Cardiac muscle cell (in vitro differentiated cells and primary cell): Measurements from ENCODE around the gene ILK. TPM values are rescaled to one million over a fixed set of nuclear protein-coding genes. Genes with fewer than 3 reads are reported as not detected.

Source experiments
- DNase-seq, 2 donors: peaks; one replicate each; pipeline versions ENCODE4 v3.0.0 to v3.0.0-alpha.2; 2010 to 2017; ENCODE audit warnings: low read depth in 1 of 2, low spot score in 1 of 2
- H3K27ac ChIP-seq: fragments of 200-600 bp; sonication (generic); 2 replicates; pipeline ENCODE4 v1.5.1; 2016
- H3K27me3 ChIP-seq: fragments of 200-600 bp; sonication (generic); 2 replicates; pipeline ENCODE4 v1.6.0; 2016; ENCODE audit warnings: control low read depth
- H3K36me3 ChIP-seq: fragments of 200-600 bp; sonication (generic); 2 replicates; pipeline ENCODE4 v1.5.1; 2016; ENCODE audit warnings: control low read depth
- H3K4me1 ChIP-seq: fragments of 200-600 bp; sonication (generic); 2 replicates; pipeline ENCODE4 v1.8.1; 2017; ENCODE audit warnings: low read depth, mild to moderate bottlenecking, mixed run types
- H3K4me3 ChIP-seq: fragments of 200-600 bp; sonication (generic); 2 replicates; pipeline ENCODE4 v1.5.1; 2016; ENCODE audit warnings: mild to moderate bottlenecking
- H3K9me3 ChIP-seq: fragments of 200-600 bp; sonication (generic); 2 replicates; pipeline ENCODE4 v1.5.1; 2017; ENCODE audit warnings: low read depth, mild to moderate bottlenecking, control low read depth
- polyA plus RNA-seq: library from polyadenylated mRNA; unstranded; fragments of >200 nt; fragmentation: Nextera tagmentation; extraction: Ambion mirVana; gene quantifications from 2 replicates; pipeline ENCODE4 v1.2.1, GENCODE V29; 2016
- total RNA-seq: library from RNA; depleted of rRNA; stranded (reverse); fragments of >200 nt; gene quantifications from 2 replicates; pipeline ENCODE4 v1.2.3, GENCODE V29; 2016
- TF ChIP-seq, protein P1 (sequence below): IDR thresholded peaks from 2 replicates; pipeline ENCODE4 v1.5.1; 2012; ENCODE audit warnings: low read depth, mild to moderate bottlenecking, low read length

ILK gene
- total and polyA plus RNA-seq, 2 experiments from 2014 or later: 221 to 316 TPM

- Histone ChIP-seq H3K4me1 (peaks cover 12% of the 10 kb centered on the region), H3K27ac (no peak overlapping the region), H3K9me3 (no peaks in the 10 kb centered on the region), H3K27me3 (no peaks in the 10 kb centered on the region), H3K4me3 (peak overlapping the region; percentile 79), H3K36me3 (no peaks in the 10 kb centered on the region)
- peak; percentile 26 to 51 for DNase-seq
- TF ChIP-seq, protein P1, sequence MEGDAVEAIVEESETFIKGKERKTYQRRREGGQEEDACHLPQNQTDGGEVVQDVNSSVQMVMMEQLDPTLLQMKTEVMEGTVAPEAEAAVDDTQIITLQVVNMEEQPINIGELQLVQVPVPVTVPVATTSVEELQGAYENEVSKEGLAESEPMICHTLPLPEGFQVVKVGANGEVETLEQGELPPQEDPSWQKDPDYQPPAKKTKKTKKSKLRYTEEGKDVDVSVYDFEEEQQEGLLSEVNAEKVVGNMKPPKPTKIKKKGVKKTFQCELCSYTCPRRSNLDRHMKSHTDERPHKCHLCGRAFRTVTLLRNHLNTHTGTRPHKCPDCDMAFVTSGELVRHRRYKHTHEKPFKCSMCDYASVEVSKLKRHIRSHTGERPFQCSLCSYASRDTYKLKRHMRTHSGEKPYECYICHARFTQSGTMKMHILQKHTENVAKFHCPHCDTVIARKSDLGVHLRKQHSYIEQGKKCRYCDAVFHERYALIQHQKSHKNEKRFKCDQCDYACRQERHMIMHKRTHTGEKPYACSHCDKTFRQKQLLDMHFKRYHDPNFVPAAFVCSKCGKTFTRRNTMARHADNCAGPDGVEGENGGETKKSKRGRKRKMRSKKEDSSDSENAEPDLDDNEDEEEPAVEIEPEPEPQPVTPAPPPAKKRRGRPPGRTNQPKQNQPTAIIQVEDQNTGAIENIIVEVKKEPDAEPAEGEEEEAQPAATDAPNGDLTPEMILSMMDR: no peak
Observed at GRCh38 chr11:6655020-6655789, 51.6 kb downstream of the ILK start.

DNA sequence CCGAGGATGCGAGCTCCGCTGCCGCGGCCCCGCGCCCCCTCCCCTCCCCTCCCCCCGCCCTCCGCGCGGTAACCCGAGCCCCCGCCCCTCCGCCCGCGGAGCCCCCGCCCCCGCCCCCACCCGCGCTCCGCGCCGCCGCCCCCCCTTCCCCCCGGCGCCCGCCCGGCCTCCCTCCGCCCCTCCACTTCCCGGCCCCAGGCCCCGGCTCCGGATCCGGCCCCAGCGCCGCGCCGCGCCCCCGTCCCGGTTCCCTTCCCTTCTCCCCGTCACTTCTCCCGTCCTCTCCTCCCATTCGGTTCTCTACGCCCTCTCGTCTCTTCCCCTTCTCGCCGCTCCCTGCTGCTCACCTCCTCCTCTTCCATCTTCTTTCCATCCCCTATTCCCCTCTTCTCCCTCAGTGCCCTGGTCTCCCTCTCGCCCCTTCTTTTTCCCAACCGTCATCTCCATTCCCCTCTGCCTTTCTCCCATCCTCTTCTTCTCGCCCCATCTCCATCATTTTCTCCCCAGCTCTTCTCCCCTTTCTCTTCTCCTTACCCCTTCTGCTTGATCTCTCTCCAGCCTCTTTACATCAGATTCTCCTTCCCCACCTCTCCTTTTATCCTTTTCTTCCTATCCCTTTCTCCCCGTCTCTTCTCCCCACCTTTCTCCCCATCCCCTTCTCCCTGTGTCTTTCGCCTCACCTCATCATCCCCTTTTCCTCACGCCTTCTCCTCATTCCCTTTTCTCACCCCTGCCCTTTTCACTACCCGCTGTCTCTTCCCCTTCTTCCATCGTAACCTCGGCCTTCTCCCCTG lies 52.4 kb downstream of the ILK start, which contains the start of gene DCHS1:
TSS of gene DCHS1 (minus strand) at position 20 of the 794 bp plus-strand sequence. CDS start 14,196 bp downstream, outside the sequence.
- Histone ChIP-seq H3K9me3 (no peaks in the 10 kb centered on the region), H3K27ac (no peak within 1 kb of the TSS), H3K27me3 (no peaks in the 10 kb centered on the region), H3K4me1 (peaks cover 12% of the 10 kb centered on the region), H3K4me3 (peak within 1 kb of the TSS; percentile 79), H3K36me3 (no peaks in the 10 kb centered on the region)
- peak; percentile 27 to 66 for DNase-seq
- TF ChIP-seq, protein P1: no peak

DNA sequence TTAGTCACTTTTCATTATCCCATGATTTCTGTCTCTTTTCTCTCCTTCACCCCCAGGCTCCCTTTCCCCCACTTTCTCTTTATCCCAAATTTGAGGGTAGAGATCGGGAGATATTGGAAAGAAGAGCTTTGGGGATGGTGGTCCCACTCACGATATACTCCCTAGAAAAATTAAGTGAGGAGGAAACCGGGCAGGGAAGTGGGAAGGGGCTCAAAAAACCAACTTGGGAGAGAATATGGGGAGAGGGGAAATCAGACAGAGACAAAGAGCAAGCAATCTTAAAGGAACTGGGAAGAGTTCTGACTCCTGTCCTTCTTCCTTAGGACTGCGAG lies 53.0 kb downstream of the ILK start:
- H3K36me3 ChIP-seq: no peaks in the 10 kb centered on the region
- H3K27ac ChIP-seq: no peak overlapping the region
- no peaks in the 10 kb centered on the region for H3K9me3 ChIP-seq
- no peak for DNase-seq
- peak overlapping the region; percentile 79 for H3K4me3 ChIP-seq
- TF ChIP-seq, protein P1: no peak
- H3K4me1 ChIP-seq: peaks cover 12% of the 10 kb centered on the region
- H3K27me3 ChIP-seq: no peaks in the 10 kb centered on the region

DNA sequence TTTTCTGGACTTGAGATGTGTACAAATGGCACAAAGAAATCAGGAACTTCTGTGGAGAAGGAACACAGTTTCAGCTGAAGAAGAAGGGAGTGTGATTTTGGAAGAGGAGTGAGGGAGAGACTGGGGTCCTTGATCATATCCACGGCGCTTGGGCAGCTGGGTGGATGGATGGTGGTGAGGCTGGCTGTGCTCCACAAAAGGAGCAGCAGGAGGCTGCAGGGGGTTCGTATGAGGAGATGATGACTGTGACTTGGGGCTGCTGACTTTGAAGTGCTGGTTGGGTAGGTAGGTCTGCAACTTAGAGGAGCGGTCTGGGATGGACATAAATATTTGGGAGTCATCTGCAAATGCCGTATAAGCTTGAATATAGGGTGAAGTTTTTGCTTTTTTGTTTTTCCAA lies 53.4 kb downstream of the ILK start:
- TF ChIP-seq, protein P1: no peak
- no peak overlapping the region for H3K27ac ChIP-seq
- no peaks in the 10 kb centered on the region for H3K27me3 ChIP-seq
- no peak for DNase-seq
- no peak overlapping the region for H3K4me3 ChIP-seq
- no peaks in the 10 kb centered on the region for H3K9me3 ChIP-seq
- peaks cover 12% of the 10 kb centered on the region for H3K4me1 ChIP-seq
- no peaks in the 10 kb centered on the region for H3K36me3 ChIP-seq

DNA sequence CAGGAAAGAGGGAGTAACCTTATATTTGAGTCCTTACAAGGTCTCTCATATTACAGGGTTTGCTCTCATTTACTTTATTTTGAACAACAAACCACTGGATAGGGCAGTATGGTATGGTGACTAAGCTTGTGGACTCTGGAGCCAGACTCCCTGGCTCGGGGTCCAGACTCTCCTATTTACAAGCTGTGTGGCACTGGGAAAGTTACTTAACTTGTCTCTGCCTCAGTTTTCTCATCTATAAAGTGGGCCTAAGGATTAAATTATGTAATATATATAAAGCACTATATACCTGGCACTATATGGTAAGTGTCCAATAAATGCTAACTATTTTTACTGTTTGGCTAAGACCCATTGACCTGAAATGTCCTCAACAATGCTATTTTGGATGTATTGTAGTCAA lies 53.8 kb downstream of the ILK start:
- no peak overlapping the region for H3K27ac ChIP-seq
- H3K27me3 ChIP-seq: no peaks in the 10 kb centered on the region
- TF ChIP-seq, protein P1: no peak
- H3K36me3 ChIP-seq: no peaks in the 10 kb centered on the region
- H3K9me3 ChIP-seq: no peaks in the 10 kb centered on the region
- no peak overlapping the region for H3K4me3 ChIP-seq
- H3K4me1 ChIP-seq: peaks cover 12% of the 10 kb centered on the region
- DNase-seq: no peak
